ENCODE results near the gene GTSF1L.
A peak's percentile ranks its signal among the peaks of the same experiment; 100 is the strongest.

Gene GTSF1L

DNA sequence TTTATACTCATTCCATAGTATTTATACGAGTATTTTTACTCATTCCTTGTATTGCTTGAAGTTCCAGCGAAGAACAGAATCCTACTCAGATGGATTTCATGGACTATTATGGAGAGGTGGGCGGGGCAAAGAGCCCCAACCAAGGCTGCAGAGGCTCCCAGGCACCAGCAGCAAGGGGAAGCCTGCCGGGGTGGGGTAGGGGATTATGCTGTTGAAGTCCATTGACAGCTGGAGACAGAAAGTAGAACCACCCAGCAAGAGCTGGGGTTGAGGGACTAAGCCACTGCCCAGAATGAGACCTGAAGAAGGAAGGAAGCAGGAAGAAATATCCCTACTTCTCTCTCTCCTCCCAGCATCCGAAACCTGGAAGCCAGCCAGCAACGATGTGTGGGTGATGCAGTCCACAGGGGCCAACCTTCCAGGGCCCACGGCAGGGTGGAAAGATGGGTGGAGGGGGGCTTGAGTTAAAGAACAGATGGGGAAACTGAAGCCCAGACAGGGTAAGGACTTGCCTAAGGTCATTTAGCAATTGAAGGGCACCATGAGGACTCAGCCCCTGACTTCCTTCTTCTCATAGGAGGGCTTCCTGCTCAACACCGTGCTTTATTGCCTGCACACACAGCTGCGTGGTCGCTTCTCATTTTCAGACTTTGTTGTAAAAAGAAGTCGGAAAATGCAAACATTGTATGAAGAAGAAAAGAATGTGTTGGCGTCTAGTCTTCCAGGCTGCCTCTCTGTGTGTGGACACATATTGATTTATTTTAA is 18.3 kb upstream of the GTSF1L start:
- TF ChIP-seq CTCF (IDR thresholded peaks at IDR 0.05; ENCODE audit: extremely low read depth, missing control alignments): no peak
- DNase-seq (ENCODE audit: low spot score): no peak

- DNase-seq (ENCODE audit: low spot score): no peak
- no peak for TF ChIP-seq CTCF (IDR thresholded peaks at IDR 0.05; ENCODE audit: extremely low read depth, missing control alignments)
Observed at GRCh38 chr20:43744151-43744611, 17.4 kb upstream of the GTSF1L start.

DNA sequence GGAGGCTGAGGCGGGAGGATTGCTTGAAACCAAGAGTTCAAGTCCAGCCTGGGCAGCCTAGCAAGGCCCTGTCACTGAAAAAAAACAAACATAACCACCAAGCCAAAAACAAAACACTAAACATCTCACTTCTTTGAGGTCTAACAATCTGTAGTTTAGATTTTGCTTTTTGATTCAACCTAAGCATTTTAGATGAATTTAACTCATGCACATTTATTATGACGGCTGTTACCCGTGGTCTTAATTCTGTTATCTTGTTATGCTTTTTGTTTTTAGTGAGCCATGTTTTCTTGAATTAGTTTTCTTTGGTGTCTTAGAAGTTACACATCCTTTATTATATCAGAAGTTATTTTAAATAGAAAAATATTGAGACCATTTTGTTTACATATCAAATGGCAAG is 13.8 kb upstream of the GTSF1L start:
- DNase-seq (ENCODE audit: low spot score): no peak
- no peak for TF ChIP-seq CTCF (IDR thresholded peaks at IDR 0.05; ENCODE audit: extremely low read depth, missing control alignments)

DNA sequence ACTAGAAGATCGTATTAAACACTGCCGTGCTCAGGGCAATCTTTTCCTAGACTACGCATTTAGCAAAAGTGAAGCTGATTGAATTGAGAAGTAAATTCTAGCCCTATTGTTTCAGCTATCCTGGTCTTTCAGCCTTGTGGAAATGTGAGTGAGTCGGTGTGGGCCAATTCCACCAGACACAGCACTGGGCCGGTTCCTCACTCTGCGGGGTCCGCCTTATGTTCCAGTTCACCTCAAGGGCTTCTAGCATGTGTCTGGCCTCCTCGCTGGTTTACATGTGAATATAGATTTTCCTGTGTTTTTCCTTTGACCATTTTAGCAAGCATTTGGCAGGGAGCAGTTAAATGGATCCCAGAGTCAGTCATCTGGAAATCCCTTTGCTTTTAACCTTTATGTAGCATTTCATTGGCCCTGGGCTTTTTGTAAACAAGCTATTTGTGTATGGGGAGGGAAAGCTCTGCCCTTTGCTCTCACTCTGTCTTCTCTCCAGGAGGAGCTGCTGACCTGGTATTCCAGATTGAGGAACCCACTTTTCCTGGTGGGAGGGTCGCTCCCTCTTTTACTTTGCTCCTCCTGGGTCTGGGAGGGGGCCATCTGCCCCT is 12.4 kb upstream of the GTSF1L start:
- no peak for DNase-seq (ENCODE audit: low spot score)
- no peak for TF ChIP-seq CTCF (IDR thresholded peaks at IDR 0.05; ENCODE audit: extremely low read depth, missing control alignments)

DNA sequence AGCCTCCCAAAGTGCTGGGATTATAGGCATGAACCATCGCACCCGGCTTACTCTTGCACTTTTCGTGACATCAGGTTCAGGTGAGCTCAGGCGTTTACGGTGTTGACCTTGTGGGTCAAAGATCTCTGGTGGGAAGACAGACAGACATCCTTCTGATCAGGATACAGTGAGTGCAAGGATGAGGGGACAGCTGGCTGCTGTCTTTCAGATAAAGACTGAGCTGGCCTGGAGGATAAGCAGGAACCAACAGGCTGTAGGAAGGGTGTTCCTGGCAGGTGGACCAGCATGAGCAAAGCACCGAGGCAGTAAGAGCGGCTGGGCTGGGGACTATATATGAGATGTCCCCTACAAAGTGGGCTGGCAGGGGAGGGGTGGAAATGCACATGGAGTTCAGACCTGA is 11.1 kb upstream of the GTSF1L start:
- DNase-seq (ENCODE audit: low spot score): no peak
- no peak for TF ChIP-seq CTCF (IDR thresholded peaks at IDR 0.05; ENCODE audit: extremely low read depth, missing control alignments)

- TF ChIP-seq CTCF (IDR thresholded peaks at IDR 0.05; ENCODE audit: extremely low read depth, missing control alignments): no peak
- peak; percentile 75 for DNase-seq (ENCODE audit: low spot score)
Observed at GRCh38 chr20:43736588-43737158, 9.9 kb upstream of the GTSF1L start.

- no peak for TF ChIP-seq CTCF (IDR thresholded peaks at IDR 0.05; ENCODE audit: extremely low read depth, missing control alignments)
- DNase-seq (ENCODE audit: low spot score): no peak
Observed at GRCh38 chr20:43731927-43732326, 5.1 kb upstream of the GTSF1L start.

Data from GM20000 (cell line).